Mucosa of gallbladder (tissue), 1 donor: ENCODE results near the gene TBK1. TPM values are rescaled to one million over a fixed set of nuclear protein-coding genes. Genes with fewer than 3 reads are reported as not detected.

Experiments used
- DNase-seq: peaks from one replicate; pipeline ENCODE4 v3.0.0-alpha.2; 2020; ENCODE audit warnings: low spot score
- total RNA-seq: library from RNA; stranded (reverse); gene quantifications from one replicate; pipeline ENCODE4 v1.2.1, GENCODE V29; 2021
- donor health status: DM: no; HTN: no; CAD: no.

Gene TBK1
- 23.6 TPM for total RNA-seq

DNA sequence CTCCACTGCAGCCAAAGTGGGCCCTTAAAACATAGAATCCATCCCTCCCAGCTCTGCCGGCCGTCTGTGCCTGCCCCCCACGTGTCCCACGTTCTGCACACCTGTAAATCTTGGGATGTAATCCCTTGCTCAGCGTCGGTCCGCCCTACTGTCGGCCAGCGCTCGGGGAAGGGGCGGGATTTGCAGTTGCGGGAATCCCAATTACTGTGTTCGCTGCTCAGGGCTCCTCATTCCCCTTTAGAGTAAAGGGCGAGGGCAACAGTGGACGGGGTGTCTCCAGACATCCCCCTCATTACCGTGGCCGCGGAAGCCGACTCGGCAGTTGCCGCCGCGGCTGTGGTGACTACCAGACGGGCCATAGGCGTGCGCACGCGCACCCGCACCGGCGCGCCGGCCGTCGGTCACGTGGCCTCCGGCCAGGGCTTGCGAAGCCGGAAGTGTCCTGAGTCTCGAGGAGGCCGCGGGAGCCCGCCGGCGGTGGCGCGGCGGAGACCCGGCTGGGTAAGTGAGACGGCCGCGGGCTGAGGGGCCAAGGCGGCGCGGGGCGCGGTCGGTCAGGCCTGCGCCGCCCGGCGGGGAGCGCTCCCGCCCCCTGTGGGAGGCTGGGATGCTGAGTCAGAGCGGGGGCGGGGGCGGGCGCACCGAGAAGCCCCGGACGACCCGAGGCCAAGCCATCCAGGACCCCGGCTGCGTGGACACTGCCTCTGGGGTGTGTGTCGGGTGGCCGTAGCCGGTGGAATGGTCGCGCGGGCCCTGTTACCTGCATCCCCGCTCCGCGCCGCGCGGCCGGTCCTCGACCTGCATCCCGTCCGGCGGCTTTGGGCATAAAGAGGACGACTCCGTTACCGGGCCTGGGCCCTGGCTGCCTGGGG is at the start of gene TBK1:
TSS of gene TBK1 (plus strand) at position 434 of the 872 bp plus-strand sequence. CDS start 3,751 bp downstream, outside the sequence.
- DNase-seq, result peak; percentile 92

DNA sequence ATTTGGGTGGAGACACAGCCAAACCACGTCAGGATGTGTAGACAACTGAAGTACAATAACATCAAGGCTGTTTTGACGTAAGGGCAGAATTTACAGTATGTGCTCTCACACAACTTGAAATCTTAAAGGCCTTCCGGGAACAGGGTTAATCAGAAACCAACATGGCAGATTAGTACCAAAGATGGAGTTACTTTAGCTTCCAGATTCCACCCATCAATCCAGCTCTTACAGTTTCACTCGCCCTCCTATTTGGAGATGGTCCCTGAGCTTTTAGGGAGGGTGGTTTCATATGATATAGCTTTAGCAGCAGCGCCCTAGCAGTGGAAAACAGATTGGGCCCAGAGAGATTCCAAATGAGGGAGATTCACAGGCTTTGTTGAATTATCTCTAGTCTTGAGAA is 49.7 kb upstream of the TBK1 start:
- no peak for DNase-seq

DNA sequence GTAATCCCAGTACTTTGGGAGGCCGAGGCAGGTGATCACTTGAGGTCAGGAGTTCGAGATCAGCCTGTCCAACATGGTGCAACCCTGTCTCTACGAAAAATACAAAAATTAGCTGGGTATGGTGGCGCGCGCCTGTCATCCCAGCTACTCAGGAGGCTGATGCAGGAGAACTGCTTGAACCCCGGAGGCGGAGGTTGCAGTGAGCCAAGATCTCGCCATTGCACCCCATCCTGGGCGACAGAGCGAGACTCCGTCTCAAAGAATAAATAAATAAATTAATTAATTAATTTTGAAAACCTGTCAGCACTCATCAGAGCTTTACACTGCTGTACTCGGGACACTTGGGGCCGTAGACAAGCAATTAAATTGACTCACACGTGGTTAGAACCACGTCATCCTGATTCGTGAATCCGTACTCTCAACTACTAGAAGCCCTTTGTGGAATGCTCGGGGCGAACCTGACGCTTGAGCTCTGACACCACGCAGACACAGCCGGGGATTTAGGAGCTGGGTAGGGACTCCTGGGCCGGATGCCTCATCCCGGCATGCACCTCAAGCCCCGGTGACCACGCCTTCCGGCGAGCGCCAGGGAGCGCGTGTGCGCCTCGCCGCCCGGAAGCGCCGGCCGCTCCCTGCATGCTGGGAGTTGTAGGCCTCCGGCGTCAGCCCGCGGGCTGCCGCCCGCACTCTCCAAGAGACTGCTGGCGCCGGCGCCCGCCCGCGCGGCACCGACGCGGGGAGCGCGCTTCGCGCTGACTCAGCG is 48.0 kb upstream of the TBK1 start, which contains the start of gene XPOT:
TSS of gene XPOT (plus strand) at position 686 of the 763 bp plus-strand sequence. CDS start 5,644 bp downstream, outside the sequence.
- DNase-seq, result peak; percentile 94

DNA sequence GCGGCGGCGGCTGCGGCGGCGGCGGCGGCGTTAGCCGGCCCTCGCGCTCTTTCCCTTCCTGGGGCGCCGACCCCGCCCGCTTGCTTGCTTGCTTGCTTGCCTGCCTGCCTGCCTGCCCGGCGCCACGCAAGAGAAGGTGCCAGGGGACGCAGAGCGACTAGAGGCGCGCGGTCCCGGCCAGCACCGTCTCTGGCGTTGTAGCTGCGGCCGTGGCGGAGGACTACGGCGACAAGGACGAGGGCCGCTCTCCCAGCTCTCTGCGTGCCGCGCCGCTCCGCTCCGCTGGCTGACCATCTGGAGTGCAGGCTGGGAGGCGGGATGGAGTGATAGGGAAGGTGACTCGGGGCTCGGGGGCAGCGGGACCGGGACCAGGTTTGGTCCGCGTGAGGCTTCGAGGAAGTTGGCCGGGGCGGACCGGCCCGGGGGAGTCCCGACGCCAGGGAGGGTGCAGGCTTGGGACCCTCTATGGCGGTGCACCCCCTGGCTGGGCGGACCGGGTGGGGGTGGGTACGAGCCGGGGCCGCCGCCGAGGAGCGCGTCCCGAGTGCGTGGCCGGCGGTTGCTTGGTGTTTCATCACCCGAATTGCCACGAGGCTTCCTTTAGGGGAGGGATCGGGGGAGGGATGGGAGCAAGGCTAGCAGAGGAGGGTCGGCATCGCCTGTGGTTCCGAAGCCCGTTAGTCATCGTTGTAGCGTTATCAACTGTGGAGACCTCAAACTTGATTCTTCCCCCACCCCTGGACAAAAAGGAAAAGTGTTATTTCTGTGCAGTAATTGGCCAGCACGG is 47.3 kb upstream of the TBK1 start:
- DNase-seq, result peak; percentile 31

- DNase-seq, result no peak
Measured at GRCh38 chr12:64407342-64408223, 44.3 kb upstream of the TBK1 start.

DNA sequence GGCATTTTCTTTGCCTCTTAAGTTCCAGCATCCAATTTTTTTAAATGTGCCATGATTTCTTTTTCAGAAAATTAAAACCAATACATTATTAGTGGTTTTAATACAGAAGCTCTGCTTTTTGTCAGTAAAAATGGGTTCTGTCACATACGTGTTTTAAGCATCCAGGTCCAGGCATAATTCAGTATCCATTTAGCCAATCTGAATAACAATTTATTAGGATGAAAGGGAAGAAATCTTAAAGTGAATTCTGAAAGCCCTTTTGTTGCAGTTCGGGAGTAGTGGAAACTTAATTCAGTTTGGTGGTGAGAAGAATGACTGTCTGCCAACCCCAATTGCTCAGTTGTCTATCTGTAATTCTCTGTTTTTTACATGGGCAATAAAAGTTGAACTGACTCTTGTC is 40.5 kb upstream of the TBK1 start:
- no peak for DNase-seq

GRCh38 chr12:64412459-64412858 is 39.5 kb upstream of the TBK1 start:
- DNase-seq, result no peak

GRCh38 chr12:64413884-64414283 is 38.0 kb upstream of the TBK1 start:
- DNase-seq, result no peak

GRCh38 chr12:64418209-64418608 is 33.7 kb upstream of the TBK1 start:
- DNase-seq, result no peak

GRCh38 chr12:64419696-64420095 is 32.2 kb upstream of the TBK1 start:
- no peak for DNase-seq

- DNase-seq, result no peak
Measured at GRCh38 chr12:64427988-64428387, 23.9 kb upstream of the TBK1 start.

DNA sequence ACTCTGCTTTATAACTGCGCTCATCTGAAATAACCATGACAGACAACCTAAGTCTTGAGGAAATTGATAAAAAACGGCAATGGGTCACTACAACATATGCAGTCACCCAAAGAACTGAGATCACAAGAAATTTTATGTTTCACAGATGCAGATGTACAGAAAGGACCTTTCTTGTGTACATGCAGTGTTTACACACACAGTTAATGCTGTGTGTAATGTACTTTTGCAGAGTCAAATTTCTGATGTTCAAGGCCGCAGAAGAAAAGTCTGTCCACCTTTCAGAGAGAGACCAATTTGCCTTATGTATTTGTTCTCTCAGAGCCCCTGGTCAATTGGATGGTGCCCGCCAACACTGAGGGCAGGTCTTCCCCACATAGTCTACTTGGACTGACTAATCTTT is 23.0 kb upstream of the TBK1 start:
- no peak for DNase-seq

- DNase-seq, result no peak
Measured at GRCh38 chr12:64430886-64431285, 21.0 kb upstream of the TBK1 start.

DNA sequence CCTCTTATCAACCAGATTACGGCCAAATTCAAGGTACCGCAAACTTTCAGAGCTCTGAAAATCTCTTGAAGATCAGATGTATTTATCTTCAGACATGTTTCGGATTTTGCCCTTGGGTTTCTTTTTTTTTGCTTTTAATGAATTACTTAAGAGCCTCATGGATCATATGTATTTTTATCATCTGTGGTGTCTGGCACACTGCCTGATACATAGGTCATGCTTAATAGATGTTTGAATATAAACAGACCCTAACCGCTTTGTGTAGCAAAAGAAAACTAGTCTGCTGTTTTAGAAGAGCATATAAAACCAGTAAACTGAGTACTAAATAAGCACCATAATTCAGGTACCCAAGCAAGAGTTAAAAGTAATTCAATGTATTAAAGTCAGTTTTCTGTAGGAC is 20.1 kb upstream of the TBK1 start:
- DNase-seq, result no peak

GRCh38 chr12:64433915-64434314 is 18.0 kb upstream of the TBK1 start:
- DNase-seq, result no peak

GRCh38 chr12:64440100-64440499 is 11.8 kb upstream of the TBK1 start:
- no peak for DNase-seq

DNA sequence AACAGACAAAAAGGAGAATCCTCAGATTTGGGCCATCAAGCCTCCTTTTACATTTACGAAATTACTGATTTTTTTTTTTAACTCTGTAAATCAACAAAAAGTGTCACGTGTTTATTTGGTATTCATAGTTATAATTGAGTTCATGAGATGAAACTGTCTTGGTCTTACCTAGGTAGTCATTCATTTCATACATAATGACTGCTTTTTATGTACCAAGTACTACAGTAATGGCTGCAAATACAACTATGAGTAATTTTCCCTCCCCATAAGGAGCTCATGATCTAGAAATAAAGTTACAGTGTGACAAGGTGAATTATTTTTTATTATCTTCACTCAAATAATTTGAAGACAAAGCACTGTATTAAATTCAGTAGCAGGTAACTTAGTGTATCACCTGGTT is 6.4 kb upstream of the TBK1 start:
- no peak for DNase-seq

DNA sequence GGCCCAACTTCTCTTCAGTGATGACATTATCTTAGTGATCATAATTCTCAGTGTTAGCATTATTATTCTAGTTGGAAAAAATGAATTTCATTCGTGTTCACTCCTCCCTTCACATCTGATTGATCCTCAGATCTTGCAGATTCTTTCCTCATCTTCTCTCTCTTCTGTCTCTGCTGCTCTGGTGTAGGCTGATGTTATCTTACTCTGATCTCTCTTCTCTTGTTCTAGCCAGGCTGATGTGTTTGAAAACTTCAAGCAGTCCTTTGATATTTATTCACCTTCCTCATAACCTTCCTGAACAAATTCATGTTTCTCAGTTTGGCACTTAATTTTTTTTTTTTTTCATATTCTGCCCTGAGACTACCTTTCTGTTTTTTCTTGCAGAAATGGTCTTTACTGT is 5.6 kb upstream of the TBK1 start:
- no peak for DNase-seq

DNA sequence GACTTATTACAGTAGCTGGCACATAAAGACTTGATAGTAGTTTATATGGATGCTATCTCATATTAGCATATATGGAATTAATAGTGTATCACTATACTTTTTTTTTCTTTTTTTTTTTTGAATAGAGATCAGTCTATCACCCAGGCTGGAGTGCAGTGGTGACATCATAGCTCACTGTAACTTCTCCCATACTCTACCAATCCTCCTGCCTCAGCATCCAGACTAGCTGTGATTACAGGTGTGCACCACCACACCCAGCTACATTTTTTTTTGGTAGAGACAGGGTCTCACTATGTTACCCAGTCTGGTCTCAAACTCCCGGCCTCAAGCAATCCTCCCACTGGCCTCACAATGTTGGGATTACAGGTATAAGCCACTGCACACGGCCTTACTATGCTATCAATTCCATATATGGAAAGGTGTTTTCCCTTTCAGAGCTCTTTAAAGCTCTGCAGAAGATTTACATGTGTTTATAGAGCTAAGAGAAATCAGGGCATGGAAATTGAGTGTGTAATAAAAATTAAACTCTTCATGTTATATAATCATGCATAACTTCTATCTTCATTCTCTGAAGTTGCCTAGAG is 1.8 kb upstream of the TBK1 start:
- DNase-seq, result no peak

DNA sequence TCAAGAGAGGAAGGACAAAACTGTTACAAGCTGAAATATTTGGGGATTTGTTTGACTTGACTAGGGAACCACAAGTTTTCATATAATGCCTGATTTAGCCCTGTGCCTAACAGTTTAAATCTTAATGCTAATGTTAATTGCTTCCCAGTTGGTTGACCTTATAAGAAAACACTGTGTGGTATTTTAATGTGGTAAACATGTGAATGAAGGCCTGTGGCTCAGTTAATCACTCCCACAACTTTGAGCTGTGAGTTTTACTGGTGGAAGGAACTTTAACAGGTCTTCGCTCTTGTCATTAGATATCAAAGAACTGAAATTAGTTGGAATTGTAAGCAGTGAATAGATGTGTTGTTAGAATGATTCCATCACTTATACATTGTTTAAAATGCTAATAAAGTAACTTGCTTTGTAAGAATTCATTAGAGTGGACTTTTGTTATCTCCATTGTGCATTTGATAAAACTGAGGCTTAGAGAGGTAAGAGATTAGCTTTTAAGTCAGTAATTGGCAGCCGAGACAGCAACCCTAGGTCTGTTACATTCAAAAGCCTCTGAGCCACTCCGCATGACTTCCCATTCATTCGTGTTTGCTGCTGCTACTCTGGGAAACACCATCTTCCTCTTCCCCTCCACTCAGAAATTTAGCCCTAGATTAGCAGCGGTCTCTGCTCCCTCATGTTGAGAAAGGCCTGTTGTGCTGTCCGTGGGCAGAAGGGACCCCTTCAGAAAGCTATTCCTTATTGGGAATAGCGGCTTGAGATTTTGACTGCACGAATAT is 1.0 kb upstream of the TBK1 start:
- no peak for DNase-seq
